ENCODE data around the gene COG2. TPM values are rescaled to one million over a fixed set of nuclear protein-coding genes. Genes with fewer than 3 reads are reported as not detected.
A peak's percentile ranks its signal among the peaks of the same experiment; 100 is the strongest.

COG2 gene
- total and polyA plus RNA-seq, 2 of the 13 experiments (the other 11 are each of a cell fraction or from before 2014, with no cell fraction given), result 16.8 to 36.3 TPM

GRCh38 chr1:230713915-230714764, 71.9 kb downstream of the COG2 start, which contains the start of gene AGT (continued):
- peak; percentile 89 for TF ChIP-seq ZNF776 (CRISPR knock-in tag; IDR thresholded peaks at IDR 0.05)
- peak; percentile 58; the same call in 1 of the 2 replicates for TF ChIP-seq ZNF768 (CRISPR knock-in tag; IDR thresholded peaks at IDR 0.05)
- TF ChIP-seq NFE2 (CRISPR knock-in tag; IDR thresholded peaks at IDR 0.05), result no peak
- TF ChIP-seq POLR2A (IDR thresholded peaks at IDR 0.05; ENCODE audit: insufficient read depth in 1 of 2, low read depth in 2 of 2, low read length in 2 of 2), result peak in 1 of 2 experiments; percentile 95; a peak in 2 of 4 replicates
- TF ChIP-seq HBP1 (CRISPR knock-in tag; IDR thresholded peaks at IDR 0.05; ENCODE audit: low read depth), result peak; percentile 84; the same call in 1 of the 2 replicates
- no peak; the same call in 1 of the 2 replicates for TF ChIP-seq ZNF276 (CRISPR knock-in tag; IDR thresholded peaks at IDR 0.05; ENCODE audit: low read depth)
- no peak for TF ChIP-seq ZBTB2 (CRISPR knock-in tag; IDR thresholded peaks at IDR 0.05; ENCODE audit: low read depth)
- TF ChIP-seq PHF21A (CRISPR knock-in tag; IDR thresholded peaks at IDR 0.05), result peak; percentile 99
- peak; percentile 96; the same call in 1 of the 2 replicates for TF ChIP-seq ZSCAN9 (CRISPR knock-in tag; IDR thresholded peaks at IDR 0.05; ENCODE audit: borderline replicate concordance)
- no peak for TF ChIP-seq ETS1 (CRISPR knock-in tag; IDR thresholded peaks at IDR 0.05)
- peak; percentile 85 for TF ChIP-seq SP4 (CRISPR knock-in tag; IDR thresholded peaks at IDR 0.05)
- TF ChIP-seq NR2F1 (CRISPR knock-in tag; IDR thresholded peaks at IDR 0.05), result peak; percentile 98 to 100
- TF ChIP-seq NRL (CRISPR knock-in tag; IDR thresholded peaks at IDR 0.05; ENCODE audit: borderline replicate concordance), result peak; percentile 91
- TF ChIP-seq ZNF224 (CRISPR knock-in tag; IDR thresholded peaks at IDR 0.05), result peak; percentile 97
- no peak for TF ChIP-seq ZNF234 (CRISPR knock-in tag; conservative IDR thresholded peaks at IDR 0.05)
- TF ChIP-seq ZNF615 (CRISPR knock-in tag; IDR thresholded peaks at IDR 0.05; ENCODE audit: borderline replicate concordance), result peak; percentile 96
- peak; percentile 97 for TF ChIP-seq SALL1 (CRISPR knock-in tag; IDR thresholded peaks at IDR 0.05)
- TF ChIP-seq PLSCR1 (CRISPR knock-in tag; IDR thresholded peaks at IDR 0.05; ENCODE audit: borderline replicate concordance), result peak; percentile 15; the same call in 1 of the 2 replicates
- peak; percentile 71; the same call in 1 of the 2 replicates for TF ChIP-seq BRCA1 (CRISPR knock-in tag; IDR thresholded peaks at IDR 0.05)
- no peak for TF ChIP-seq ATM (IDR thresholded peaks at IDR 0.05; ENCODE audit: borderline replicate concordance)
